GM12875 (cell line): ENCODE measurements around the gene MLPH.

Experiments used
- H3K4me3 ChIP-seq: one replicate; pipeline ENCODE4 v1.5.1; 2011; ENCODE audit warnings: low read depth, low read length, control low read depth
- CTCF ChIP-seq: IDR thresholded peaks from 2 replicates; pipeline ENCODE4 v1.5.1; 2011; ENCODE audit warnings: low read depth, mild to moderate bottlenecking, control low read depth, inconsistent platforms, low read length, moderate library complexity, borderline replicate concordance; ENCODE audit not compliant: insufficient read depth

The MLPH gene

GRCh38 chr2:237498341-237498740 lies 11.3 kb downstream of the MLPH start:
- TF ChIP-seq CTCF, result no peak
- no peak overlapping the region for H3K4me3 ChIP-seq

GRCh38 chr2:237500681-237501424 lies 13.8 kb downstream of the MLPH start:
- no peak overlapping the region for H3K4me3 ChIP-seq
- no peak for TF ChIP-seq CTCF

GRCh38 chr2:237501892-237502513 lies 15.0 kb downstream of the MLPH start:
- H3K4me3 ChIP-seq, result no peak overlapping the region
- TF ChIP-seq CTCF, result no peak

GRCh38 chr2:237503201-237503600 lies 16.1 kb downstream of the MLPH start:
- no peak overlapping the region for H3K4me3 ChIP-seq
- no peak for TF ChIP-seq CTCF

GRCh38 chr2:237505188-237505939 lies 18.3 kb downstream of the MLPH start:
- H3K4me3 ChIP-seq, result no peak overlapping the region
- no peak for TF ChIP-seq CTCF

GRCh38 chr2:237507512-237507911 lies 20.5 kb downstream of the MLPH start:
- H3K4me3 ChIP-seq, result no peak overlapping the region
- TF ChIP-seq CTCF, result no peak
